ENCODE results near the gene CMIP.

Gene CMIP

DNA sequence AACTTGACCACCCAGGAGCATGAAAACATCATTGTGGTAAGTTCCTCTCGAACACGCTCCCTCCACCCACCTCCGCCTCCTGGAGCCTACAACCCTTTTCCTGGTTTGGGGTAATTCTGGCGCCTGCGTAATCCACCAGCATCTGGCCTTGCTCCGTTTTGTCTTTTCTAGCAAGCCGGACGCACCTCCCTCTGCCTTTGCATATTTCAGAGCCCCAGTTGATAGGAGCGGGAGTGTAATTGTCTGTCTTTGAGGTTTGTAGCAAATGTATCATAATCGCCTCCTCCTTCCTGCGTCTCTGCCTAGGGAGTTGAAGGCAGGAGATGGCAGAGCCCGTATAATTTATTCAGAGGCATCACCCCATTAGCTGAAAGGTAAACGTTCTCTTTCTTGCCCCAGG, 213.2 kb downstream of the CMIP start:
- Histone ChIP-seq H3F3A (ENCODE audit: insufficient read depth) (no peaks in the 10 kb centered on the region), H4K20me1 (ENCODE audit: low read depth, low read length) (no peaks in the 10 kb centered on the region), H3K4me3 (ENCODE audit: insufficient read depth, low read length, poor library complexity, severe bottlenecking) (no peak overlapping the region), H3K9ac (ENCODE audit: low read length) (no peak overlapping the region), H3K79me2 (ENCODE audit: insufficient read depth, low read length) (no peaks in the 10 kb centered on the region), H3K9me2 (replicated peaks; ENCODE audit: insufficient read depth, low read length) (no peaks in the 10 kb centered on the region), H3K4me2 (ENCODE audit: low read depth, low read length, poor library complexity, severe bottlenecking) (no peak overlapping the region), H3K27ac (ENCODE audit: low read depth, low read length) (no peak overlapping the region), H2AFZ (ENCODE audit: low read depth, low read length, severe bottlenecking) (no peak overlapping the region), H3K27me3 (ENCODE audit: low read length) (no peaks in the 10 kb centered on the region), H3K9me3 (ENCODE audit: insufficient read depth, low read length) (no peaks in the 10 kb centered on the region), H3K36me3 (ENCODE audit: low read length) (no peaks in the 10 kb centered on the region)
- TF ChIP-seq, protein P1, sequence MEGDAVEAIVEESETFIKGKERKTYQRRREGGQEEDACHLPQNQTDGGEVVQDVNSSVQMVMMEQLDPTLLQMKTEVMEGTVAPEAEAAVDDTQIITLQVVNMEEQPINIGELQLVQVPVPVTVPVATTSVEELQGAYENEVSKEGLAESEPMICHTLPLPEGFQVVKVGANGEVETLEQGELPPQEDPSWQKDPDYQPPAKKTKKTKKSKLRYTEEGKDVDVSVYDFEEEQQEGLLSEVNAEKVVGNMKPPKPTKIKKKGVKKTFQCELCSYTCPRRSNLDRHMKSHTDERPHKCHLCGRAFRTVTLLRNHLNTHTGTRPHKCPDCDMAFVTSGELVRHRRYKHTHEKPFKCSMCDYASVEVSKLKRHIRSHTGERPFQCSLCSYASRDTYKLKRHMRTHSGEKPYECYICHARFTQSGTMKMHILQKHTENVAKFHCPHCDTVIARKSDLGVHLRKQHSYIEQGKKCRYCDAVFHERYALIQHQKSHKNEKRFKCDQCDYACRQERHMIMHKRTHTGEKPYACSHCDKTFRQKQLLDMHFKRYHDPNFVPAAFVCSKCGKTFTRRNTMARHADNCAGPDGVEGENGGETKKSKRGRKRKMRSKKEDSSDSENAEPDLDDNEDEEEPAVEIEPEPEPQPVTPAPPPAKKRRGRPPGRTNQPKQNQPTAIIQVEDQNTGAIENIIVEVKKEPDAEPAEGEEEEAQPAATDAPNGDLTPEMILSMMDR (IDR thresholded peaks at IDR 0.05; ENCODE audit: insufficient read depth, low read length, poor library complexity, severe bottlenecking), result no peak
- no peak for TF ChIP-seq EZH2phosphoT487 (conservative IDR thresholded peaks at IDR 0.05; ENCODE audit: low read length)

DNA sequence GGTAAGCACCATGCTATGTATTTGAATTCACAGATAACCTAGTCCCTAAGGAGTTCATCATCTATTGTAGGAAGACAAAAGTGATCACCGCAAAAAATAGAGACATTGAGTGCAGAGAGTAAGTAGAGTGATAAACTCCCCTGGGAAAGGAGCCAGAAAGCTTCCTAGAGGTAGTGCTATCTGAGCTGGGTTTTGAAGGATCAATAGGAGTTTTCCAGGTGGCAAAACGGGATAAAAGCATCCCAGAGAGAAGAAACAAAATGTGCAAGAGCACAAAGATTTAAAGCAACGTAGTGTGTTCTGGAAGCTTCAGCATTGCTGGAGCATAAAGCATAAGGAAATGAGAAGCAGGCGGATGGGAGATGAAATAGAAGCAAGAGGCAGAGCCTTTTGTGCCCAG, 213.8 kb downstream of the CMIP start:
- no peaks in the 10 kb centered on the region for H3K9me2 ChIP-seq (replicated peaks; ENCODE audit: insufficient read depth, low read length)
- H3K9ac ChIP-seq (ENCODE audit: low read length), result no peak overlapping the region
- no peaks in the 10 kb centered on the region for H3K79me2 ChIP-seq (ENCODE audit: insufficient read depth, low read length)
- H3K36me3 ChIP-seq (ENCODE audit: low read length), result no peaks in the 10 kb centered on the region
- H3K27me3 ChIP-seq (ENCODE audit: low read length), result no peaks in the 10 kb centered on the region
- no peaks in the 10 kb centered on the region for H4K20me1 ChIP-seq (ENCODE audit: low read depth, low read length)
- no peak overlapping the region for H3K4me2 ChIP-seq (ENCODE audit: low read depth, low read length, poor library complexity, severe bottlenecking)
- no peak overlapping the region for H3K27ac ChIP-seq (ENCODE audit: low read depth, low read length)
- H3K9me3 ChIP-seq (ENCODE audit: insufficient read depth, low read length), result no peaks in the 10 kb centered on the region
- no peak overlapping the region for H3K4me3 ChIP-seq (ENCODE audit: insufficient read depth, low read length, poor library complexity, severe bottlenecking)
- no peak for TF ChIP-seq EZH2phosphoT487 (conservative IDR thresholded peaks at IDR 0.05; ENCODE audit: low read length)
- TF ChIP-seq, protein P1 (IDR thresholded peaks at IDR 0.05; ENCODE audit: insufficient read depth, low read length, poor library complexity, severe bottlenecking), result no peak
- no peak overlapping the region for H2AFZ ChIP-seq (ENCODE audit: low read depth, low read length, severe bottlenecking)
- no peaks in the 10 kb centered on the region for H3F3A ChIP-seq (ENCODE audit: insufficient read depth)

DNA sequence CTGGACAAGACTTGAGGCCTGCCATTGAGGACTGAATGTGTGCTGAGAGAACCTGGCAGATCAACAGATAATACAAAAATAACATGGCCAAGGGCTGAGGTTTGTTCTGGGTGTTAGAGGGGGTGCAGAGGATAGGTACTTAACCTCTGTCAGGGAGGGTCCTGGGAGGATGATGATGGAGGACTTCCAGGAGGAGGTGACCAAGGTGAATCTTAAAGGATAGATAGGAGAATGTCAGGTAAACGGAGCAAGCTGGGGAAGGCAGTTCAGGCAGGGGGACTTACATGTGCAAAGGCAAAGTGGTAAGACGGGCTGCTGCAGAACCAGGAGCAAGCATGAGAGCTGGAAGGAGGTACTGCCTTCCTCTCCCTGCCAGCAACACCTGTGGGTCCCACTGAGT, 214.6 kb downstream of the CMIP start:
- Histone ChIP-seq H4K20me1 (ENCODE audit: low read depth, low read length) (no peaks in the 10 kb centered on the region), H3K27me3 (ENCODE audit: low read length) (no peaks in the 10 kb centered on the region), H3K4me2 (ENCODE audit: low read depth, low read length, poor library complexity, severe bottlenecking) (no peak overlapping the region), H3K9ac (ENCODE audit: low read length) (no peak overlapping the region), H3F3A (ENCODE audit: insufficient read depth) (no peaks in the 10 kb centered on the region), H3K36me3 (ENCODE audit: low read length) (no peaks in the 10 kb centered on the region), H3K9me2 (replicated peaks; ENCODE audit: insufficient read depth, low read length) (no peaks in the 10 kb centered on the region), H2AFZ (ENCODE audit: low read depth, low read length, severe bottlenecking) (no peak overlapping the region), H3K4me3 (ENCODE audit: insufficient read depth, low read length, poor library complexity, severe bottlenecking) (no peak overlapping the region), H3K9me3 (ENCODE audit: insufficient read depth, low read length) (no peaks in the 10 kb centered on the region), H3K79me2 (ENCODE audit: insufficient read depth, low read length) (no peaks in the 10 kb centered on the region), H3K27ac (ENCODE audit: low read depth, low read length) (no peak overlapping the region)
- TF ChIP-seq, protein P1 (IDR thresholded peaks at IDR 0.05; ENCODE audit: insufficient read depth, low read length, poor library complexity, severe bottlenecking), result no peak
- TF ChIP-seq EZH2phosphoT487 (conservative IDR thresholded peaks at IDR 0.05; ENCODE audit: low read length), result no peak
